Thyroid gland (tissue), 4 donors: ENCODE measurements around the gene TMC1.

ENCODE experiments used
- CTCF ChIP-seq, 6 experiments: fragments of 200-600 bp in 3 of 6; fragments of 450-650 bp in 3 of 6; sonication (generic) in 3 of 6; IDR thresholded peaks; one replicate each; pipeline ENCODE4 v1.5.1; 2016 to 2019; ENCODE audit warnings: antibody characterized with exemption in 6 of 6, mild to moderate bottlenecking in 2 of 6, inconsistent platforms in 1 of 6, moderate library complexity in 1 of 6
- POLR2A ChIP-seq, 2 donors: fragments of 450-650 bp; IDR thresholded peaks; one replicate each; pipeline ENCODE4 v1.6.1; 2017; ENCODE audit warnings: antibody characterized with exemption in 2 of 2, mild to moderate bottlenecking in 2 of 2, moderate library complexity in 1 of 2

- TF ChIP-seq CTCF (IDR thresholded peaks at IDR 0.05): no peak
- no peak for TF ChIP-seq POLR2A (IDR thresholded peaks at IDR 0.05)
Observed at GRCh38 chr9:72627956-72628540, 106.6 kb downstream of the TMC1 start.
